Caki2 (cell line): ENCODE data around the gene TUB. TPM values are rescaled to one million over a fixed set of nuclear protein-coding genes. Genes with fewer than 3 reads are reported as not detected.

Experiments
- DNase-seq: peaks from one replicate; pipeline ENCODE4 v3.0.0-alpha.2; 2015; ENCODE audit warnings: low read depth
- in situ Hi-C: cut with HindIII; loops from 2 replicates; pipeline ENCODE4 v1.10.0; 2016; ENCODE audit warnings: low sequenced_read_pairs, low pct_unique_long_range_greater_than_20kb, mixed read lengths
- total RNA-seq: library from RNA; depleted of rRNA; stranded (reverse); fragments of >200 nt; shearing (Covaris generic); gene quantifications from 2 replicates; pipeline ENCODE4 v1.2.3, GENCODE V29; 2014; ENCODE audit warnings: low replicate concordance

TUB gene
- total RNA-seq, 1 experiment from 2014 or later = not detected

DNA sequence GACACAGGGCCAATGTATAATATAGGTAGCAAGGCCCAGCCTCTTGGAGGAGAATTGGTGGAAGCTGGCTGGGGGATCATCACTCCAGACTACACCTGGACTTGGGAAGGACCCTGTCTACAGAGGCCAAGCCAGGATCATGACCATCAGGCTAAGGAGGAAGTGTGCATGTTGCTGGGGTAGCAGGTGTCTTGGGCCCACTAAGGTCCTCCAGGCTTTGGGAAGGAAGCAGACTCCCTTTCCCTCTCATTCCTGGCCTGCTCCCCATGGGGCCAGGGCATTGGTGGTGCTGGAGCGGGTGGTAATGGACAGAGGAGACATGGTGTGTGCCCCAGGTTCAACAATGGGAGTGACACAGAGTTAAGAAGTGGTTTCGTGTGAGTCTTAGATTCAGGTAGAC, 16.0 kb upstream of the TUB start:
- in situ Hi-C loops = no loop called here
- DNase-seq = no peak

DNA sequence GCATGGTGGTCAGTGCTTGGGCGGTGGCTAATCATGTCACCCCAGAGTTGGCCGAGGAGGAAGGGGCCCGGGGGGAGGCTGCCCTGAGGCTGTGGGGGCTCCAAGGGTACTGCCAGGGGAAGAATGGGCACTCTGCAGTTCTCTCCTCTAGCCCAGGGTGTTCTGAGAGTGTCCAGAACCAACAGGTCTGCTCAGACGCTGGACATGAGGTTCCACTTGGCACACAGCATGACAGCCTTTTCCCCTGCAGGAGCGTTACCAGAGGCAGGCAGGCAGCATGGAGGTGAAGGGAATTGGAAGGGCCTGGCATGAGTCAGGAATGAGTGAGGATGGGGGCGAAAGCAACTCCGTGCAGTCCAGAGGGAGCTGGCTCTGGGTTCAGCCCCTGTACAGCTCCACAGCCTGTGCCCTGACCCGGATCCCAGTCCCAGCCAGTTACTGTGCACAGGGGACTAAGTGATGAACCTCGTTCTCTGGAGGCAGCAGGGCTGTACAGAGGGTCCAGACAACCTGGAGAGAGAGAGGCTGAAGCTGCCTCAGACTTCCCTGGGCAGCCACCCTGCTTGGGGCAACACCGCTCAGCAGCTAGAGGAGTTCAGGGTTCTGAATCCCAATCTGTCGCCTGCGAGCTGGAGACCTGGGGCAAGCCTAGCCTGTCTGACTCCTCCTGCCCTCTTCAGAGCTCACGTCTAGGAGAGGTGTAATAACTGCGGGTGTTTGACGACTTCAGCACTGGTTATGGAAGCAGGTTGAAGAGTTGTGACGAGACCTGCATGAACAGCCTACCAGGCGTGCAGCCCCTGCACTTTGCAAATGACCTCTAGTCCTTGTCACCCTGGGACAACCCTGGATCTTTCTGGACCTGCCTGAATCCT, 14.7 kb upstream of the TUB start:
- DNase-seq = no peak

GRCh38 chr11:8066911-8067455, 14.0 kb upstream of the TUB start:
- in situ Hi-C loops = no loop called here
- DNase-seq = no peak

More for the DNA sequence above, 14.7 kb upstream of the TUB start:
- in situ Hi-C loops = no loop called here

- in situ Hi-C loops = no loop called here
- DNase-seq = no peak
These were observed 13.5 kb upstream of the TUB start for GRCh38 chr11:8067567-8067928.

DNA sequence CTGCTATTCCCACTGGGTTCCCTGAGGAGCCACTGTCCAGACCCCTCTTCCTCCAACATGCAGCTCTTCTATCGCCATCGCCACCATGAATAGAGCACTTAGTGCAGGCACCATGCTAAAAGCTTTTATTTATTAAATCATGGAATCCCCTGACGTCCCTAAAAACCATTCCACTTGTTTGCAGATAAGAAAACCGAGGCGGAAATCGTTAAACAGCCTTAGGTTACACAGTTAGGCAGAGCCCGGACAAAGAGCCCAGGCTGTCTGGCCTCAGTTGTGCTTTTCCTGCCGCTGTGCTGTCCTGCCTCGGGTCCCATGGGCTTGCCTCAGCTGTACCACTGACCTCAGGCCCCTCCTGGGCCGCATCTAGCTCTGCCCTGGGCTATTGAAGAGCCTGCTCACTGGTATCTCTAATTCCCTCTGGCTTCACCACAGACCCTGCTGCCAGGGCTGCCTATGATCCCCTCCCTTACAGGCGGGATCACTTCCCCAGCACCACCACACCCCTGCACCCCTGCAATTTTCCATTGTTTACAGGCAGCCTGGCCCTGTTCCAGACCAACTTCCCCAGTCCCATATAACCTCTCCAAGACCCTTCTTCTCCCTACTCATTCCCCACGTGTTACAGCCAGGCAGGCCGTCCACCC, 13.0 kb upstream of the TUB start:
- DNase-seq = no peak
- in situ Hi-C loops = no loop called here

DNA sequence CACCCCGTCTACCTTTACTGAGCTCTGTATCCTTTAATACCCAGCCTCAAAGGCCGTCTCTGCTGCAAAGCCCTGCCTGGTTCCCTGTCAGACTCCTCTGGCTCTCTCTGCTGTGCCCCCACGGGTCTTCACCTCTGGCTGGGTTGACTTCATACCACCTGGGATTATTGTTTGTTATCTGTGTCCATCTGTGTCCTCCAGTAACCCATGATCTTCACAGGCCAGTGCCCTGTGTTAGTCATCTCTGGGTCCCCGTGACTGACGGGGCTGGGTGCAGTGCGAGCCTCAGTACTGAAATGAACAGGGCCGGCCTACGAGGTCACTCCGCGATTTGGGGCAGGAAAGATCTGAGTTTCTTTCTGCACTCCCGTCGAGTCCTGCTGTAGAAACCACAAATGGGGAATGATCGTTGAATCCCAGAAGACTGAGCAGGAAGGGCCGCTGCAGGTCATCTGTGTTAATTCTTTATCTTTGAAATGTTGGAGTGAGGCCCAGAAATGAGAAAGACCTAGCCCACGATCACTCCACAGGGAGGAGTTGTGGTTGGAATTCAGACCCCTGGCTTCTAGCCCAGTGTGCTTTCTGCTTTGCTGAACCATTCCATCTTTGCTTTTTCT, 12.3 kb upstream of the TUB start:
- in situ Hi-C loops = no loop called here
- DNase-seq = peak; percentile 90

DNA sequence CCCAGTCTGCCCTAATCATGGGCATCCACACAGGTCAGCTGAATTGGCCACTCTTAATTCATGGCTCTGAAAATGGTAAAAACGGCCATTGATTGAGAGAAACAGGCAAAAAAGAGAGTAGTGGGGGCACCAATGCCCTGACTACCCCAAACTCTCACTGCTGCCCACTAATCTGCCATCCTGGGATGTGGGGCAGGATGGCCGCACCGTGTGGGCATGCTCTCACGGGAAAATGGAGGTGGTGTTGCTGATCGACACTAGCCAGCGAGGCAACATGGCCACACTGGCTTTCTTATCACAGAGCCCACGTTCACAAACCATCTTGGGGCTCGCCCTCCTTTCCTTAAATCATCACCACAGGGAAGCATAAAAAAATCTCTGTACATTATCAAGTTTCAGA, 11.2 kb upstream of the TUB start:
- in situ Hi-C loops = no loop called here

GRCh38 chr11:8070417-8071115, 10.4 kb upstream of the TUB start:
- DNase-seq = peak; percentile 37
- in situ Hi-C loops = no loop called here

More for the DNA sequence above, 11.2 kb upstream of the TUB start:
- DNase-seq = no peak

DNA sequence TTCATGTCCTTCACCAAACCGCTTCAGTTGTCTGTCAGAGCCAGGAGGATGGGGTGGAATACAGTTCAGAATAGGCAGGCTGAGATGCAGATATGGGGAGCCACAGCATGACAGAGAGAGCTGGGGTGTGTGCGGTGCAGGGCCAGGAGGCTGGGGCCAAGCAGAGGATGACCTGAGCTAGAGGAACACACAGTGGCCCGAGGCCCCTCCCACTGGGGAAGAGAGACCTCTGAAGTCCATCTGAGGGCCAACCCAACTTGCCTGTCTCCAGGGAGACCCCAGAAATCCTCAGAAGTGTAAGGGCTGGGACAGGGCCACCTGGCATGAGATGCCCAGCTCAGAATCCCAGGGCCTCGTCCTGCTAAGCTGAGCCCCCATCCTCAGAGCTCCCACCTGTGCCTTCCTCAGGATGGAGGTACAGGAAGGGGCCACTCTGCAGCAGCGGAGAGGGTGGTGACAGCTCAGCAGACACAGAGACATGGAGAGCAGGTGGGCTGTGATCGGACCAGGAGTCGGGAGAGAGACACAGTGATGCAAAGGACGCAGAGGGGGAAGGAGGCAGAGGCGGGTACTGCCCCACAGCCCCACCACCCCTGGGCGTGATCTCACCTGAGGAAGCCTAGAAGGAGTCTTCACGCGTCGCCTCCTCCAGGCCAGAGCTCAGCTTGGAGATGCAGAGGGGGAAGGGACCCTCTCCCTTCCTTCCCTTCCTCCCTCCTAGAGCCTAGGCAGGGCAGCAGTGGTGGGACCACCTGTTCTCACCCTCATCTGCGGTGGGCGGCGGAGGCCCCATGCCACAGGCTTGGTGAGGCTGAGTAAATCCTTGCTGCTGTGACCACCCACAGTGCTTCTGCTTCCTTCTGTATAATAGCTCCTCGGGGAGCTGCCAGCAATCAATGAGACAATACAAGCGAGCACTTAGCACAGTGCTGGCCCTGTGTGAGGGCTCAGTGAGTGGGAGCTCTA, 9.1 kb upstream of the TUB start:
- in situ Hi-C loops = no loop called here
- no peak for DNase-seq

DNA sequence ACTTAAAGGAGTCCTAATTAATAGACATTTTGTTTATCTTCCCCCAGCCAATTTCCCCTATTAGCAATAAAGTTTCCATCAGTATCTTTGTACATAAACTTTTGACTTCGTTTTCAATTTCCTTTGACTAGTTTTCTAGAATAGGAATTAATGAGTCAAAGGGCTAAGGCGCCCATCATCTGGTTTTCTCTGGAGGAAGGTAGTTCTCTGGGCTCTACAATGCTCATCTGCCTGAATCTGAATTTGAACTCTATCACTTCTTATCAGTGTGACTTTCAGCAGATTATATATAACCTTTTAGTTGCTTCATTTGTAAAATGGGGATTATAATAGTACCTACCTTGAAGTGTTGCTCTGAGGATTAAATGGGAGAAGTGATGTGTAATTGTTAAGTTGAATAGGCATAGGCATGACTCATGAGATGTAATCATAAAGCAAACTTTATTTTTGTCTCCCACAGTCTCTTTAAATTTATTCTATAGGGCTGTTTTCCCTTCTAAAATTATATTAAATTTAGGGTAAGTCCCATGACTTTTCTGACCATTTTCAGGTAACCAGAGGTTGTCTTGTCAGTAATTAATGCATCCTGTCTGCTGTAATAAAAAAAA, 5.8 kb upstream of the TUB start:
- in situ Hi-C loops = no loop called here

GRCh38 chr11:8079111-8079675, 1.8 kb upstream of the TUB start:
- in situ Hi-C loops = no loop called here

More for the DNA sequence above, 5.8 kb upstream of the TUB start:
- DNase-seq = no peak

GRCh38 chr11:8080069-8080670, 841 bp upstream of the TUB start:
- no peak for DNase-seq
- in situ Hi-C loops = no loop called here

More at GRCh38 chr11:8079111-8079675, 1.8 kb upstream of the TUB start:
- DNase-seq = no peak

DNA sequence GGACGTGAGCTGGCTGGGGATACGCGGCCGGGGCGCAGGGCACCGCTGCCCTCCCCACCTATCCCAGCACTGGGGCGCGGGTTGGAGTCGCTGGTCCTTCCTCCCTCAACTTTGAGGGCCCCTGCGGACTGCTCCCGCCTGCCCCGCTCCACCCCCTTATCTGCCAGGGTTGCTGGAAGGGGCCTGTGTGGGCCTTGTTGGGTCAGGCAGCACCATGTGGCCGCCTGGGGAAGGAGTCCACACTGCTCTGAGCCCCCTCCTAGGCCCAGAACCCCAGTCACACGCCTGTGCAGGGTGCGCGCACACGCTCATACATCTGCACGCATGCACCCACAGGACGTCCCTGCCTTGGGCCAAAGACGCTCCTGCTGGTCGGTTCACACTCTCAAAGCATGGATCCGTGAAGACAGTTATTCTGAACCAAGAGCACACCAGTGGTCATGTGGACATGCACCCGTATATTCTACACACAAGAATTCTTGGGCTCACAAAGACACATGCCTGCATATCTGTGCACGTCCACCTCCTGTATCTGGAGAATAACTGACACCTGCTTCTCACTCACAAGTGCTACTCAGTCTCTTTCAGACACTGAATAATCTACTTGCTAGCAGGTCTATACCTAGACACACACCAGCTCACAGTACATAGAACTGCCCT, 710 bp downstream of the TUB start:
- in situ Hi-C loops = no loop called here

DNA sequence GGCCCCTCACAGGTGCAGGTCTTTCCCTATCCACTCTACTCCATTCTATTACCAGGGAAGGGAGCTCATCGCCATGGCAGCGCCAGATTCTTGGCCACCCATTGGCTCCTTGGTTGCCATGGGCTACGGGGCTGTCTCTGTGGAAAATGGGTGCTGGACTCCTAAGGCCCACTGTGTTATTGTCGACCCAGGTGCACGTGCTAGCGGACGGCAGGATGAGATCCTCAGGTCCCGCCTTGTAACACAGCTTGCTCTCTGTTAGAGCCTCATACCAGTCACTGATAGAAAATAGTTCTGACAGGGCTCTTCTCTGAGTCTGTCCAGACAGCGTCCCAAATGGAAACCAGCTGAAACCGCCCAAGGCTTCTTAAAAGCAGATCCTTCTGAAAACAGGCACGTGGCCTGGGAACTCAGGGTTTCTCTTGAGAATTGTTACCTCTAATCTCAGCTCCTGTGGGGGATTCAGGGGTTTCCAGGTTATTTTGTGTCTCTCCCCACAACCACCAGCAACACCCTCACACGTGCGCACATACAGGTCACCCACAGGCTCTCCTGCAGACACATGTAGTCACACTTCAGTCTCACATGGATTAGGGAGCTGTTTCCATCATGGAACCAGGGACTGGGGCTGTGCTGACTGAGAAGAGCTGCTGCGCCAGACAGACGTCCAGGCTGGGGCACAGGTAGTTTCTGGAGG, 1.5 kb downstream of the TUB start:
- in situ Hi-C loops = no loop called here
- DNase-seq = no peak

More for the DNA sequence above, 710 bp downstream of the TUB start:
- DNase-seq = no peak

DNA sequence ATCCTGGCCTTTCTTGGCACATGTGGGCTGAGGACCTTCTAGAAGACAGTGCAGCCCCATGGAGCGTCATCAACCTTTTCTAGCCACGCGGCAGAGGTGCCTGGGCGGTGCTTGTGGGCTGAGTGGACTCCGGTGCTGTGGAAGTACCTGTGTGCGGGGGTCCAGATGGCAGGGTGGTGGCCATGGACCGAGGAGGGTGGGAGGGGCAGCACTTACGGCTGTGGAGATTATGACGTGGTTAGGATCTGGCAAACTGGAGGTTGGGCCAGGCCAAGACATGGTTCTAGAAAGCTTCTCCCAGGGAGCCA, 2.0 kb downstream of the TUB start:
- in situ Hi-C loops = no loop called here
- DNase-seq = no peak
